ENCODE data around the gene OMP. TPM values are rescaled to one million over a fixed set of nuclear protein-coding genes. Genes with fewer than 3 reads are reported as not detected.

The OMP gene
- total and polyA plus RNA-seq, 2 of the 13 experiments (the other 11 are each of a cell fraction or from before 2014, with no cell fraction given), result not detected

GRCh38 chr11:77092382-77092781, 10.3 kb upstream of the OMP start:
- POLR2A ChIA-PET, result interaction anchor here (1.9 kb wide), 2 partner anchors 26 to 45 kb away, joined by 9 to 16 read pairs; partner anchors contain the start of gene CAPN5
- DNase-seq (ENCODE audit: low spot score) (no peak), ATAC-seq (no peak), FAIRE-seq (no peak)
- WGBS (ENCODE audit: low lambda C conversion rate), result 47% methylated on average over 7 of the region's 7 CpGs
- Histone ChIP-seq H3K4me2 (ENCODE audit: low read depth, low read length) (no peak overlapping the region), H4K20me1 (ENCODE audit: insufficient read depth, low read length) (no peaks in the 10 kb centered on the region), H3K9ac (ENCODE audit: insufficient read depth, low read depth, low read length) (no peak overlapping the region), H3K79me2 (ENCODE audit: insufficient read depth, low read length) (no peaks in the 10 kb centered on the region), H2AFZ (ENCODE audit: low read length) (no peak overlapping the region), H3K27me3 (ENCODE audit: control insufficient read depth in 1 of 2, insufficient read depth in 2 of 2, low read length in 2 of 2) (no peaks in the 10 kb centered on the region; a peak in 1 of 5 replicates), H3K4me1 (ENCODE audit: insufficient read depth, low read length) (peaks cover 38% of the 10 kb centered on the region), H3K27ac (ENCODE audit: extremely low read length, insufficient read depth, low read length) (no peak overlapping the region), H3K36me3 (replicated peaks in 1 of 2; ENCODE audit: control insufficient read depth in 1 of 2, insufficient read depth in 2 of 2, low read length in 2 of 2) (no peaks in the 10 kb centered on the region), H3K9me3 (ENCODE audit: low read length) (no peaks in the 10 kb centered on the region), H3K4me3 (replicated peaks in 1 of 3; ENCODE audit: insufficient read depth in 1 of 3, low read depth in 2 of 3, low read length in 3 of 3) (no peak overlapping the region)
- CTCF ChIA-PET (ENCODE audit: low intra/inter-chr PET ratio, low total read pairs), result no interaction called here
- no peak for TF ChIP-seq GTF2F1 (IDR thresholded peaks at IDR 0.05; ENCODE audit: low read length)
- in situ Hi-C loops (cut with HindIII; ENCODE audit: extremely low pct_ligation_motif_present, low pct_unique_long_range_greater_than_20kb) (loop anchor here (5.0 kb wide), 2 partner anchors 45 to 175 kb away; no protein-coding TSS in a partner anchor), intact Hi-C loops (cut with micrococcal nuclease; ENCODE audit: unreplicated experiment) (loop anchor here (10.0 kb wide), 1 partner anchor 288 kb away; no protein-coding TSS in a partner anchor)
- no TSS peak for BruUV-seq (replicated peaks)

GRCh38 chr11:77093056-77093891, 9.4 kb upstream of the OMP start:
- no peaks in the 10 kb centered on the region for H4K20me1 ChIP-seq (ENCODE audit: insufficient read depth, low read length)
- intact Hi-C loops (cut with micrococcal nuclease; ENCODE audit: unreplicated experiment), result loop anchor here (10.0 kb wide), 1 partner anchor 288 kb away; no protein-coding TSS in a partner anchor
- no peaks in the 10 kb centered on the region for H3K79me2 ChIP-seq (ENCODE audit: insufficient read depth, low read length)
- no peak for ATAC-seq
- no peak overlapping the region for H3K27ac ChIP-seq (ENCODE audit: extremely low read length, insufficient read depth, low read length)
- in situ Hi-C loops (cut with HindIII; ENCODE audit: extremely low pct_ligation_motif_present, low pct_unique_long_range_greater_than_20kb), result loop anchor here (5.0 kb wide), 2 partner anchors 46 to 176 kb away; no protein-coding TSS in a partner anchor
- no peak for DNase-seq (ENCODE audit: low spot score)
- no peak overlapping the region for H2AFZ ChIP-seq (ENCODE audit: low read length)
- no peaks in the 10 kb centered on the region for H3K9me3 ChIP-seq (ENCODE audit: low read length)
- peaks cover 29% of the 10 kb centered on the region for H3K4me1 ChIP-seq (ENCODE audit: insufficient read depth, low read length)
- CTCF ChIA-PET (ENCODE audit: low intra/inter-chr PET ratio, low total read pairs), result no interaction called here
- no peak for FAIRE-seq
- no peak overlapping the region for H3K4me3 ChIP-seq (replicated peaks in 1 of 3; ENCODE audit: insufficient read depth in 1 of 3, low read depth in 2 of 3, low read length in 3 of 3)
- H3K27me3 ChIP-seq (ENCODE audit: control insufficient read depth in 1 of 2, insufficient read depth in 2 of 2, low read length in 2 of 2), result no peaks in the 10 kb centered on the region
- no peaks in the 10 kb centered on the region for H3K36me3 ChIP-seq (replicated peaks in 1 of 2; ENCODE audit: control insufficient read depth in 1 of 2, insufficient read depth in 2 of 2, low read length in 2 of 2)
- POLR2A ChIA-PET, result no interaction called here
- BruUV-seq (replicated peaks), result no TSS peak
- no peak overlapping the region for H3K9ac ChIP-seq (ENCODE audit: insufficient read depth, low read depth, low read length)
- TF ChIP-seq NONO (IDR thresholded peaks at IDR 0.05), result no peak
- TF ChIP-seq NONO (CRISPR knock-in tag; conservative IDR thresholded peaks at IDR 0.05), result no peak
- TF ChIP-seq ZNF768 (CRISPR knock-in tag; IDR thresholded peaks at IDR 0.05), result peak; percentile 82
- 70% methylated on average over 26 of the region's 33 CpGs for WGBS (ENCODE audit: low lambda C conversion rate)
- H3K4me2 ChIP-seq (ENCODE audit: low read depth, low read length), result no peak overlapping the region

Data from HepG2 (cell line).